Epidermal melanocyte (primary cell): Measurements from ENCODE around the gene CABLES2.

Experiments
- DNase-seq: peaks from one replicate; pipeline ENCODE4 v3.0.0; 2011; ENCODE audit warnings: low spot score; ENCODE audit not compliant: insufficient read length

The CABLES2 gene

GRCh38 chr20:62372042-62372993 lies 34.8 kb downstream of the CABLES2 start:
- no peak for DNase-seq

GRCh38 chr20:62371588-62372041 lies 35.5 kb downstream of the CABLES2 start:
- DNase-seq: no peak

GRCh38 chr20:62370807-62371587 lies 36.1 kb downstream of the CABLES2 start:
- DNase-seq: no peak

- DNase-seq: peak; percentile 76
Measured at GRCh38 chr20:62370115-62370806, 36.8 kb downstream of the CABLES2 start.

GRCh38 chr20:62369815-62370114 lies 37.3 kb downstream of the CABLES2 start:
- no peak for DNase-seq

- peak; percentile 82 for DNase-seq
Measured at GRCh38 chr20:62368976-62369814, 37.9 kb downstream of the CABLES2 start.

GRCh38 chr20:62368392-62368975 lies 38.6 kb downstream of the CABLES2 start:
- no peak for DNase-seq

GRCh38 chr20:62367633-62368391 lies 39.3 kb downstream of the CABLES2 start:
- no peak for DNase-seq

GRCh38 chr20:62367136-62367632 lies 39.9 kb downstream of the CABLES2 start, which contains the start of gene LAMA5:
Gene LAMA5, minus strand, starts transcription at chr20:62367312. Its CDS starts 67 bp downstream, at chr20:62367245.
- DNase-seq: peak; percentile 74

GRCh38 chr20:62366370-62367135 lies 40.5 kb downstream of the CABLES2 start:
- no peak for DNase-seq

GRCh38 chr20:62365814-62366369 lies 41.2 kb downstream of the CABLES2 start:
- DNase-seq: no peak

GRCh38 chr20:62364911-62365736 lies 42.0 kb downstream of the CABLES2 start:
- no peak for DNase-seq

- DNase-seq: no peak
Measured at GRCh38 chr20:62363920-62364851, 42.9 kb downstream of the CABLES2 start.

- no peak for DNase-seq
Measured at GRCh38 chr20:62362991-62363919, 43.8 kb downstream of the CABLES2 start.

GRCh38 chr20:62362590-62362940 lies 44.5 kb downstream of the CABLES2 start:
- DNase-seq: no peak
